K562 (cell line): ENCODE measurements around the gene PCBD2. TPM values are rescaled to one million over a fixed set of nuclear protein-coding genes. Genes with fewer than 3 reads are reported as not detected.

Source experiments
- ATAC-seq: fragments of 200-7000 bp; cut with Tn5 transposase; 3 replicates; pipeline ENCODE4 v1.9.1; 2020; ENCODE audit warnings: moderate library complexity
- BruUV-seq: library from RNA; stranded (reverse); fragments of 400-500 nt; replicated peaks from 2 replicates; lab custom pipeline; 2021; lab: Mats Ljungman, UMichigan
- CTCF ChIA-PET: fragments of 300-600 bp; formaldehyde crosslinking; extraction: SDS; loops from one replicate; lab custom pipeline; 2021; ENCODE audit warnings: low intra/inter-chr PET ratio; lab: Yijun Ruan, JAX
- POLR2A ChIA-PET: fragments of 300-600, 350-650 bp; sonication (Branson Sonifier 250); formaldehyde crosslinking; extraction: SDS; loops from one replicate; lab custom pipeline; 2021; ENCODE audit warnings: antibody characterized with exemption, inconsistent platforms; lab: Yijun Ruan, JAX
- DNase-seq, 4 experiments: peaks; one replicate each; pipeline versions ENCODE4 v3.0.0 to v3.0.0-alpha.2; 2011 to 2018; ENCODE audit warnings: low spot score in 3 of 4, mixed read lengths in 3 of 4; ENCODE audit errors: extremely low read depth in 1 of 4
- FAIRE-seq: peaks from 2 replicates; lab custom pipeline; 2011; peaks lifted over from hg19 to GRCh38; lab: Jason Lieb, UNC
- H2AFZ ChIP-seq: 2 replicates; pipeline ENCODE4 v1.6.0; 2011; ENCODE audit warnings: low read depth, low read length, control low read depth, inconsistent platforms
- H3K27ac ChIP-seq: fragments of 200-600 bp; 3 replicates; pipeline ENCODE4 v1.8.0; 2011; ENCODE audit warnings: low read depth, mild to moderate bottlenecking, control low read depth, inconsistent platforms, low read length, moderate library complexity, mixed read lengths; ENCODE audit errors: extremely low read depth
- H3K27me3 ChIP-seq, 2 experiments: fragments of 300-600 bp in 1 of 2; 2 replicates in 1 of 2; 3 replicates in 1 of 2; pipeline versions ENCODE4 v1.6.0 to v1.8.0; 2011; ENCODE audit warnings: inconsistent platforms in 2 of 2, low read length in 2 of 2, mild to moderate bottlenecking in 1 of 2, mixed read lengths in 1 of 2, moderate library complexity in 1 of 2; ENCODE audit not compliant: control insufficient read depth in 2 of 2, insufficient read depth in 2 of 2
- H3K36me3 ChIP-seq: fragments of 300-600 bp; 3 replicates; pipeline ENCODE4 v1.8.0; 2011; ENCODE audit warnings: mild to moderate bottlenecking, low read length, inconsistent platforms; ENCODE audit not compliant: control insufficient read depth, insufficient read depth
- H3K4me1 ChIP-seq, 2 experiments: fragments of 200-600 bp in 1 of 2; replicated peaks in 1 of 2; 2 replicates in 1 of 2; 3 replicates in 1 of 2; pipeline versions ENCODE4 v1.5.1 to v1.8.0; 2011; ENCODE audit warnings: inconsistent platforms in 2 of 2, low read length in 2 of 2, mild to moderate bottlenecking in 1 of 2, mixed read lengths in 1 of 2, moderate library complexity in 1 of 2; ENCODE audit not compliant: control insufficient read depth in 2 of 2, insufficient read depth in 2 of 2
- H3K4me2 ChIP-seq: 2 replicates; pipeline ENCODE4 v1.6.1; 2011; ENCODE audit warnings: low read length, control low read depth, inconsistent platforms, mixed read lengths; ENCODE audit not compliant: insufficient read depth
- H3K4me3 ChIP-seq: fragments of 200-600 bp; sonication (generic), shearing (Covaris generic); 2 replicates; pipeline ENCODE4 v1.5.1; 2016; ENCODE audit warnings: control low read depth, inconsistent platforms
- H3K79me2 ChIP-seq: fragments of 200-600 bp; 3 replicates; pipeline ENCODE4 v1.8.0; 2011; ENCODE audit warnings: low read length, inconsistent platforms; ENCODE audit not compliant: control insufficient read depth, insufficient read depth
- H3K9ac ChIP-seq, 2 experiments: 2 replicates each; pipeline versions ENCODE4 v1.6.0 to v1.6.1; 2011; ENCODE audit warnings: low read depth in 2 of 2, low read length in 2 of 2, control low read depth in 1 of 2, inconsistent platforms in 1 of 2, mild to moderate bottlenecking in 1 of 2, mixed read lengths in 1 of 2; ENCODE audit not compliant: insufficient read depth in 1 of 2
- H3K9me1 ChIP-seq: one replicate; pipeline ENCODE4 v1.6.0; 2011; ENCODE audit warnings: inconsistent platforms, mild to moderate bottlenecking, low read length, moderate library complexity; ENCODE audit not compliant: control insufficient read depth, insufficient read depth
- H3K9me3 ChIP-seq: replicated peaks from 2 replicates; pipeline ENCODE4 v1.5.1; 2011; ENCODE audit warnings: low read depth, low read length, inconsistent platforms; ENCODE audit not compliant: control insufficient read depth, insufficient read depth
- H4K20me1 ChIP-seq: replicated peaks from 2 replicates; pipeline ENCODE4 v1.6.1; 2011; ENCODE audit warnings: low read length, inconsistent platforms, mixed read lengths; ENCODE audit not compliant: control insufficient read depth, insufficient read depth
- FOXJ3 ChIP-seq: sonication (generic); formaldehyde crosslinking; IDR thresholded peaks from 2 replicates; pipeline ENCODE4 v1.4.0; 2020; ENCODE audit warnings: mild to moderate bottlenecking, missing genetic modification reagents
- MAFK ChIP-seq: IDR thresholded peaks from 2 replicates; pipeline ENCODE4 v1.6.1; 2011; ENCODE audit warnings: low read length, improper control_type of control experiment
- NUFIP1 ChIP-seq: fragments of 450-650 bp; IDR thresholded peaks from 2 replicates; pipeline ENCODE4 v1.6.1; 2018; ENCODE audit not compliant: partially characterized antibody
- RBM39 ChIP-seq: fragments of 200-400 bp; formaldehyde crosslinking; optimal IDR thresholded peaks from 2 replicates; pipeline ENCODE3; 2018; ENCODE audit warnings: low read depth, low read length
- RFX7 ChIP-seq: fragments of 250-450 bp; sonication (Bioruptor Pico); IDR thresholded peaks from 2 replicates; pipeline ENCODE4 v1.5.1; 2021; ENCODE audit warnings: mild to moderate bottlenecking
- SMAD1 ChIP-seq: fragments of 150-350 bp; IDR thresholded peaks from 2 replicates; pipeline ENCODE4 v1.6.1; 2014; ENCODE audit warnings: low read length, low read depth; ENCODE audit not compliant: partially characterized antibody
- SRSF7 ChIP-seq: fragments of 200-400 bp; formaldehyde crosslinking; optimal IDR thresholded peaks from 2 replicates; pipeline ENCODE3; 2017; ENCODE audit warnings: mild to moderate bottlenecking, low read depth, low read length
- STAG1 ChIP-seq: sonication (generic); formaldehyde crosslinking; IDR thresholded peaks from 2 replicates; pipeline ENCODE4 v1.5.0; 2020; ENCODE audit warnings: missing genetic modification reagents, borderline replicate concordance
- TAL1 ChIP-seq: fragments of 450-650 bp; IDR thresholded peaks from 2 replicates; pipeline ENCODE4 v1.6.1; 2016; ENCODE audit warnings: mild to moderate bottlenecking
- TRIM28 ChIP-seq: fragments of 450-650 bp; IDR thresholded peaks from 2 replicates; pipeline ENCODE4 v1.6.1; 2017
- ZNF408 ChIP-seq: fragments of 250-450 bp; sonication (Bioruptor Pico); IDR thresholded peaks from 2 replicates; pipeline ENCODE4 v1.4.0; 2020; ENCODE audit warnings: low read depth, mild to moderate bottlenecking, moderate library complexity
- WGBS: fragments of 100-300 bp; shearing (Covaris generic); methylation state at CpG from one replicate; pipeline ENCODE4 v1.1.6; 2016; ENCODE audit warnings: low coverage, mixed read lengths; ENCODE audit not compliant: insufficient coverage; ENCODE audit errors: missing lambda C conversion rate; 5-methylcytosine and 5-hydroxymethylcytosine counted together
- in situ Hi-C: fragments of 300-500 bp; cut with MboI; formaldehyde crosslinking; loops from 4 replicates; pipeline ENCODE4 v1.15.0; 2018; ENCODE audit warnings: inconsistent platforms, mixed read lengths
- intact Hi-C: fragments of 100-400 bp; cut with micrococcal nuclease; formaldehyde crosslinking; loops from 2 replicates; pipeline ENCODE4 v1.14.2; 2022
- polyA plus RNA-seq, 8 experiments: library from polyadenylated mRNA; depleted of rRNA in 4 of 8; stranded (reverse) in 5 of 8; unstranded in 3 of 8; fragments of >200 nt; fragmentation: Nextera tagmentation in 2 of 8; fragmentation: Illumina TruSeq in 1 of 8; extraction: Ambion mirVana in 2 of 8; extraction: Trizol in 1 of 8; gene quantifications; 2 replicates each; pipeline versions ENCODE4 v1.2.1 to v1.2.3, GENCODE V29; 2011 to 2014; ENCODE audit warnings: inconsistent platforms in 1 of 8, missing spikeins in 1 of 8
- total RNA-seq, 7 experiments: library from RNA; depleted of rRNA in 6 of 7; stranded (reverse); fragments of >200 nt in 6 of 7; fragmentation: Illumina TruSeq in 2 of 7; extraction: Trizol in 2 of 7; gene quantifications; 2 replicates each; pipeline versions ENCODE4 v1.2.1 to v1.2.3, GENCODE V29; 2011 to 2021; ENCODE audit warnings: low replicate concordance in 1 of 7
- TF ChIP-seq, protein P1 (sequence below): fragments of 250-450 bp; sonication (Bioruptor Pico); IDR thresholded peaks from 2 replicates; pipeline ENCODE4 v1.5.0; 2021
- TF ChIP-seq, protein P2 (sequence below): sonication (generic); formaldehyde crosslinking; IDR thresholded peaks from 2 replicates; pipeline ENCODE4 v1.8.0; 2022; ENCODE audit warnings: mild to moderate bottlenecking, missing genetic modification reagents
- TF ChIP-seq, protein P3 (sequence below): fragments of 250-450 bp; sonication (Bioruptor Pico); IDR thresholded peaks from 2 replicates; pipeline ENCODE4 v1.5.0; 2021; ENCODE audit warnings: mild to moderate bottlenecking, borderline replicate concordance

Gene PCBD2
- total and polyA plus RNA-seq, 9 of the 15 experiments (the other 6 are each of a cell fraction or from before 2014, with no cell fraction given), result 5.2 to 13.8 (median 7.8) TPM

DNA sequence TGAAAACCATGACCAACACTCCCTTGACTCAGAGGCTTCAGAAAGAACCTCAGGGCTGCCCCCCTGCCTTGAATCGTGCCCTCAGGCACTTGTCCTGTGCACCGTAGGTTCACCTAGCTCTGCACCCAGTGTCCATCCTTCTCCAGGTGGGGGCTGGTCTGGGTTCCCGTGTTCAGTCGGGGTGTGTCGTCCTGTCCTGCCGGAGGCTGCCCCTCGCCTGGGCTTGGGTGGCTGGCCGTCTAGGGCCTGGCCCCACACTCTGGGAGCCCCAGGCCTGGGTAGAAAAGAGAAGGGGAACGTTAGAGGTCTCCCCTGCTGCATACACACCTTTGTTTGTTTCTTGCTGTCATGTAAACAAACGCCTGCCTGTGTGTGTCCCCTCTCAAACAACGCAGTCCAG is 92.1 kb downstream of the PCBD2 start:
- H3K9me1 ChIP-seq, result no peaks in the 10 kb centered on the region
- BruUV-seq, result no TSS peak
- no peaks in the 10 kb centered on the region for H3K79me2 ChIP-seq
- H3K36me3 ChIP-seq, result no peaks in the 10 kb centered on the region
- no peaks in the 10 kb centered on the region for H3K4me1 ChIP-seq
- no peak for FAIRE-seq
- H3K27ac ChIP-seq, result no peak overlapping the region
- intact Hi-C loops (no loop called here), in situ Hi-C loops (no loop called here)
- no peaks in the 10 kb centered on the region for H4K20me1 ChIP-seq
- ATAC-seq, result no peak
- no peak for DNase-seq
- CTCF ChIA-PET, result no interaction called here
- no peak overlapping the region for H3K9ac ChIP-seq
- 44% methylated on average over 11 of the region's 11 CpGs for WGBS
- H3K9me3 ChIP-seq, result no peaks in the 10 kb centered on the region
- no peaks in the 10 kb centered on the region for H3K27me3 ChIP-seq
- H3K4me3 ChIP-seq, result no peak overlapping the region
- TF ChIP-seq, protein P1, sequence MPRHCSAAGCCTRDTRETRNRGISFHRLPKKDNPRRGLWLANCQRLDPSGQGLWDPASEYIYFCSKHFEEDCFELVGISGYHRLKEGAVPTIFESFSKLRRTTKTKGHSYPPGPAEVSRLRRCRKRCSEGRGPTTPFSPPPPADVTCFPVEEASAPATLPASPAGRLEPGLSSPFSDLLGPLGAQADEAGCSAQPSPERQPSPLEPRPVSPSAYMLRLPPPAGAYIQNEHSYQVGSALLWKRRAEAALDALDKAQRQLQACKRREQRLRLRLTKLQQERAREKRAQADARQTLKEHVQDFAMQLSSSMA (CRISPR knock-in tag), result no peak
- TF ChIP-seq STAG1 (CRISPR knock-in tag), result no peak
- TF ChIP-seq ZNF408 (CRISPR knock-in tag), result no peak
- TF ChIP-seq RFX7 (CRISPR knock-in tag), result no peak
- no peak for TF ChIP-seq TAL1
- no peak for TF ChIP-seq FOXJ3
- TF ChIP-seq SMAD1, result no peak
- TF ChIP-seq, protein P2, sequence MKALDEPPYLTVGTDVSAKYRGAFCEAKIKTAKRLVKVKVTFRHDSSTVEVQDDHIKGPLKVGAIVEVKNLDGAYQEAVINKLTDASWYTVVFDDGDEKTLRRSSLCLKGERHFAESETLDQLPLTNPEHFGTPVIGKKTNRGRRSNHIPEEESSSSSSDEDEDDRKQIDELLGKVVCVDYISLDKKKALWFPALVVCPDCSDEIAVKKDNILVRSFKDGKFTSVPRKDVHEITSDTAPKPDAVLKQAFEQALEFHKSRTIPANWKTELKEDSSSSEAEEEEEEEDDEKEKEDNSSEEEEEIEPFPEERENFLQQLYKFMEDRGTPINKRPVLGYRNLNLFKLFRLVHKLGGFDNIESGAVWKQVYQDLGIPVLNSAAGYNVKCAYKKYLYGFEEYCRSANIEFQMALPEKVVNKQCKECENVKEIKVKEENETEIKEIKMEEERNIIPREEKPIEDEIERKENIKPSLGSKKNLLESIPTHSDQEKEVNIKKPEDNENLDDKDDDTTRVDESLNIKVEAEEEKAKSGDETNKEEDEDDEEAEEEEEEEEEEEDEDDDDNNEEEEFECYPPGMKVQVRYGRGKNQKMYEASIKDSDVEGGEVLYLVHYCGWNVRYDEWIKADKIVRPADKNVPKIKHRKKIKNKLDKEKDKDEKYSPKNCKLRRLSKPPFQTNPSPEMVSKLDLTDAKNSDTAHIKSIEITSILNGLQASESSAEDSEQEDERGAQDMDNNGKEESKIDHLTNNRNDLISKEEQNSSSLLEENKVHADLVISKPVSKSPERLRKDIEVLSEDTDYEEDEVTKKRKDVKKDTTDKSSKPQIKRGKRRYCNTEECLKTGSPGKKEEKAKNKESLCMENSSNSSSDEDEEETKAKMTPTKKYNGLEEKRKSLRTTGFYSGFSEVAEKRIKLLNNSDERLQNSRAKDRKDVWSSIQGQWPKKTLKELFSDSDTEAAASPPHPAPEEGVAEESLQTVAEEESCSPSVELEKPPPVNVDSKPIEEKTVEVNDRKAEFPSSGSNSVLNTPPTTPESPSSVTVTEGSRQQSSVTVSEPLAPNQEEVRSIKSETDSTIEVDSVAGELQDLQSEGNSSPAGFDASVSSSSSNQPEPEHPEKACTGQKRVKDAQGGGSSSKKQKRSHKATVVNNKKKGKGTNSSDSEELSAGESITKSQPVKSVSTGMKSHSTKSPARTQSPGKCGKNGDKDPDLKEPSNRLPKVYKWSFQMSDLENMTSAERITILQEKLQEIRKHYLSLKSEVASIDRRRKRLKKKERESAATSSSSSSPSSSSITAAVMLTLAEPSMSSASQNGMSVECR, result no peak
- TF ChIP-seq NUFIP1, result no peak
- TF ChIP-seq SRSF7, result no peak
- no peak for TF ChIP-seq MAFK
- TF ChIP-seq, protein P3, sequence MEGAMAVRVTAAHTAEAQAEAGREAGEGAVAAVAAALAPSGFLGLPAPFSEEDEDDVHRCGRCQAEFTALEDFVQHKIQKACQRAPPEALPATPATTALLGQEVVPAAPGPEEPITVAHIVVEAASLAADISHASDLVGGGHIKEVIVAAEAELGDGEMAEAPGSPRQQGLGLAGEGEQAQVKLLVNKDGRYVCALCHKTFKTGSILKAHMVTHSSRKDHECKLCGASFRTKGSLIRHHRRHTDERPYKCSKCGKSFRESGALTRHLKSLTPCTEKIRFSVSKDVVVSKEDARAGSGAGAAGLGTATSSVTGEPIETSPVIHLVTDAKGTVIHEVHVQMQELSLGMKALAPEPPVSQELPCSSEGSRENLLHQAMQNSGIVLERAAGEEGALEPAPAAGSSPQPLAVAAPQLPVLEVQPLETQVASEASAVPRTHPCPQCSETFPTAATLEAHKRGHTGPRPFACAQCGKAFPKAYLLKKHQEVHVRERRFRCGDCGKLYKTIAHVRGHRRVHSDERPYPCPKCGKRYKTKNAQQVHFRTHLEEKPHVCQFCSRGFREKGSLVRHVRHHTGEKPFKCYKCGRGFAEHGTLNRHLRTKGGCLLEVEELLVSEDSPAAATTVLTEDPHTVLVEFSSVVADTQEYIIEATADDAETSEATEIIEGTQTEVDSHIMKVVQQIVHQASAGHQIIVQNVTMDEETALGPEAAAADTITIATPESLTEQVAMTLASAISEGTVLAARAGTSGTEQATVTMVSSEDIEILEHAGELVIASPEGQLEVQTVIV, result no peak
- no peak for TF ChIP-seq RBM39
- no peak for TF ChIP-seq TRIM28
- H2AFZ ChIP-seq, result no peak overlapping the region
- POLR2A ChIA-PET, result interaction anchor here (1.4 kb wide), 1 partner anchor 9 kb away, joined by 4 read pairs; no protein-coding TSS in a partner anchor
- H3K4me2 ChIP-seq, result no peak overlapping the region
